GM23338 (cell line): Measurements from ENCODE around the gene FBXO38. TPM values are rescaled to one million over a fixed set of nuclear protein-coding genes. Genes with fewer than 3 reads are reported as not detected.

Source experiments
- ATAC-seq: fragments of 200-7000 bp; cut with Tn5 transposase; 3 replicates; pipeline ENCODE4 v1.9.1; 2020
- DNase-seq: peaks from one replicate; pipeline ENCODE4 v3.0.0-alpha.2; 2015; ENCODE audit warnings: low spot score
- H2AFZ ChIP-seq: fragments of 200-600 bp; sonication (generic); 2 replicates; pipeline ENCODE4 v1.8.0; 2016; ENCODE audit warnings: antibody characterized with exemption, mild to moderate bottlenecking, moderate library complexity
- H3F3A ChIP-seq: fragments of 200-600 bp; sonication (generic); replicated peaks from 2 replicates; pipeline ENCODE4 v1.8.0; 2017; ENCODE audit warnings: antibody characterized with exemption, mixed run types, low read depth
- H3K27ac ChIP-seq: fragments of 200-600 bp; sonication (generic); 2 replicates; pipeline ENCODE4 v1.6.1; 2016; ENCODE audit warnings: low read depth
- H3K27me3 ChIP-seq: fragments of 200-600 bp; sonication (generic); 2 replicates; pipeline ENCODE4 v1.8.0; 2016; ENCODE audit warnings: mild to moderate bottlenecking, mixed run types, moderate library complexity; ENCODE audit not compliant: insufficient read depth
- H3K36me3 ChIP-seq: fragments of 200-600 bp; sonication (generic); 2 replicates; pipeline ENCODE4 v1.8.0; 2016; ENCODE audit warnings: mild to moderate bottlenecking; ENCODE audit not compliant: insufficient read depth
- H3K4me1 ChIP-seq: fragments of 200-600 bp; sonication (generic); 2 replicates; pipeline ENCODE4 v1.8.0; 2016; ENCODE audit warnings: mild to moderate bottlenecking, moderate library complexity; ENCODE audit not compliant: insufficient read depth
- H3K4me2 ChIP-seq: fragments of 200-600 bp; sonication (generic); 2 replicates; pipeline ENCODE4 v1.7.1; 2017; ENCODE audit warnings: mixed run types
- H3K4me3 ChIP-seq: fragments of 200-600 bp; sonication (generic); 2 replicates; pipeline ENCODE4 v1.6.1; 2016; ENCODE audit warnings: mixed run types
- H3K79me2 ChIP-seq: fragments of 200-600 bp; sonication (generic); replicated peaks from 2 replicates; pipeline ENCODE4 v1.8.0; 2017; ENCODE audit warnings: mild to moderate bottlenecking; ENCODE audit not compliant: insufficient read depth
- H3K9me2 ChIP-seq: fragments of 200-600 bp; sonication (generic); 2 replicates; pipeline ENCODE4 v1.8.0; 2017; ENCODE audit not compliant: insufficient read depth
- H4K20me1 ChIP-seq: fragments of 200-600 bp; sonication (generic); replicated peaks from 2 replicates; pipeline ENCODE4 v1.8.0; 2017; ENCODE audit warnings: mild to moderate bottlenecking; ENCODE audit not compliant: insufficient read depth
- H3K27ac Mint-ChIP-seq: 2 replicates; pipeline ENCODE4 v1.8.0; 2020; ENCODE audit warnings: inconsistent platforms, mild to moderate bottlenecking, moderate library complexity, mixed read lengths
- H3K27me3 Mint-ChIP-seq: 3 replicates; pipeline ENCODE4 v1.8.0; 2022; ENCODE audit warnings: low read depth, mild to moderate bottlenecking, moderate library complexity, mixed read lengths, inconsistent platforms; ENCODE audit not compliant: insufficient read depth, poor library complexity
- H3K36me3 Mint-ChIP-seq: 3 replicates; pipeline ENCODE4 v1.8.0; 2021; ENCODE audit warnings: low read depth, mild to moderate bottlenecking, inconsistent platforms, moderate library complexity, mixed read lengths
- H3K4me1 Mint-ChIP-seq: 3 replicates; pipeline ENCODE4 v1.8.0; 2020; ENCODE audit warnings: mild to moderate bottlenecking, inconsistent platforms, mixed read lengths
- H3K4me3 Mint-ChIP-seq: 3 replicates; pipeline ENCODE4 v1.8.0; 2021; ENCODE audit warnings: moderate library complexity, mild to moderate bottlenecking, inconsistent platforms, mixed read lengths
- H3K9me3 Mint-ChIP-seq: 3 replicates; pipeline ENCODE4 v1.8.0; 2020; ENCODE audit warnings: moderate library complexity, mild to moderate bottlenecking, inconsistent platforms, mixed read lengths
- CREB1 ChIP-seq: fragments of 250-450 bp; sonication (Bioruptor Pico); IDR thresholded peaks from 2 replicates; pipeline ENCODE4 v1.5.0; 2020; ENCODE audit warnings: low read depth, mild to moderate bottlenecking, moderate library complexity
- EZH2 ChIP-seq: fragments of 200-600 bp; sonication (generic); IDR thresholded peaks from one replicate; pipeline ENCODE4 v1.8.0; 2017; ENCODE audit warnings: antibody characterized with exemption, mild to moderate bottlenecking, low read depth; ENCODE audit not compliant: unreplicated experiment
- EZH2phosphoT487 ChIP-seq: fragments of 200-600 bp; sonication (generic); IDR thresholded peaks from one replicate; pipeline ENCODE4 v1.8.1; 2018; ENCODE audit warnings: antibody characterized with exemption; ENCODE audit not compliant: unreplicated experiment
- JUNB ChIP-seq: IDR thresholded peaks from one replicate; pipeline ENCODE4 v1.6.1; 2016; ENCODE audit warnings: antibody characterized with exemption; ENCODE audit not compliant: unreplicated experiment
- NANOG ChIP-seq: IDR thresholded peaks from 2 replicates; pipeline ENCODE4 v1.6.1; 2016; ENCODE audit warnings: antibody characterized with exemption, borderline replicate concordance
- POLR2AphosphoS5 ChIP-seq: IDR thresholded peaks from 2 replicates; pipeline ENCODE4 v1.6.1; 2016; ENCODE audit warnings: antibody characterized with exemption, low read depth
- STAT1 ChIP-seq: IDR thresholded peaks from one replicate; pipeline ENCODE4 v1.6.1; 2016; ENCODE audit warnings: antibody characterized with exemption; ENCODE audit not compliant: unreplicated experiment
- ZNF114 ChIP-seq: fragments of 250-450 bp; sonication (Bioruptor Pico); IDR thresholded peaks from 2 replicates; pipeline ENCODE4 v1.5.0; 2020; ENCODE audit warnings: mild to moderate bottlenecking, moderate library complexity
- ZNF331 ChIP-seq: fragments of 250-450 bp; sonication (Bioruptor Pico); IDR thresholded peaks from 2 replicates; pipeline ENCODE4 v1.5.0; 2020; ENCODE audit warnings: low read depth, mild to moderate bottlenecking, moderate library complexity
- polyA plus RNA-seq: library from polyadenylated mRNA; unstranded; fragments of >200 nt; fragmentation: Nextera tagmentation; extraction: Ambion mirVana; gene quantifications from 2 replicates; pipeline ENCODE4 v1.2.1, GENCODE V29; 2016
- total RNA-seq: library from RNA; depleted of rRNA; stranded (reverse); fragments of >200 nt; shearing (Covaris generic); gene quantifications from 2 replicates; pipeline ENCODE4 v1.2.3, GENCODE V29; 2014
- TF ChIP-seq, protein P1 (sequence below): IDR thresholded peaks from 2 replicates; pipeline ENCODE4 v1.6.1; 2016; ENCODE audit warnings: antibody characterized with exemption
- TF ChIP-seq, protein P2 (sequence below): IDR thresholded peaks from one replicate; pipeline ENCODE4 v1.6.1; 2018; ENCODE audit warnings: antibody characterized with exemption; ENCODE audit not compliant: unreplicated experiment
- TF ChIP-seq, protein P3 (sequence below): fragments of 250-450 bp; sonication (Bioruptor Pico); IDR thresholded peaks from 2 replicates; pipeline ENCODE4 v1.5.0; 2020; ENCODE audit warnings: mild to moderate bottlenecking, moderate library complexity
- TF ChIP-seq, protein P4 (sequence below), 2 experiments: fragments of 200-600 bp in 1 of 2; sonication (generic) in 1 of 2; conservative IDR thresholded peaks; 2 replicates each; pipeline versions ENCODE4 v1.5.1 to v1.6.1; 2016 to 2017; ENCODE audit warnings: antibody characterized with exemption in 2 of 2, low read depth in 2 of 2, mild to moderate bottlenecking in 2 of 2, moderate library complexity in 1 of 2

The FBXO38 gene
- total and polyA plus RNA-seq, 2 experiments from 2014 or later, result 13.3 to 45.6 TPM

DNA sequence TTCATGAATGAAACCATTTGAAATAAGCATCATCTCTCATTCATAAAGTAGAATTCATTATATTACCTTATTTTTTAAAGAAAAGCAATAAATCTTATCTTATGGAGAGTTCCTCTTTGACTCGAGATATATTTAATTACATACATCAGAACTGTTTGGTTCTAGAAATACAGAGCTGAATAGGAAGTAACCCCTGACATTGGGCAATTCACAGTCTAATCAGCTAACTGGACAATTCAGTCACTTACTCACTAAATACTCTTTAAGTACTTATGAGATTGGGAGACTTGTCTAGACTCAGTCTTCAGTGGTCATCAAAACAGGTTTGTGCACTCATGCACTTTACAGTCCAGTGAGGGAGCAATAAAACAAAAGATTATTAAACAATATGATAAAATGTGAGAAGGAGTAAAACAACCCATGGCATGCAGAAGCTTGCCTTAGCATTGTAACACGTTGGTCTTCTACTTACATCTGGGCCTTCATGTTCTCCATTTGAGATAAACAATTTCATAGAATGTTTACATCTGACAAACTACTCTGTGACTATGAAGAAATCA lies 11.5 kb upstream of the FBXO38 start:
- no peak overlapping the region for H3K27ac Mint-ChIP-seq
- DNase-seq (no peak), ATAC-seq (no peak)
- TF ChIP-seq POLR2AphosphoS5, result no peak
- TF ChIP-seq, protein P1, sequence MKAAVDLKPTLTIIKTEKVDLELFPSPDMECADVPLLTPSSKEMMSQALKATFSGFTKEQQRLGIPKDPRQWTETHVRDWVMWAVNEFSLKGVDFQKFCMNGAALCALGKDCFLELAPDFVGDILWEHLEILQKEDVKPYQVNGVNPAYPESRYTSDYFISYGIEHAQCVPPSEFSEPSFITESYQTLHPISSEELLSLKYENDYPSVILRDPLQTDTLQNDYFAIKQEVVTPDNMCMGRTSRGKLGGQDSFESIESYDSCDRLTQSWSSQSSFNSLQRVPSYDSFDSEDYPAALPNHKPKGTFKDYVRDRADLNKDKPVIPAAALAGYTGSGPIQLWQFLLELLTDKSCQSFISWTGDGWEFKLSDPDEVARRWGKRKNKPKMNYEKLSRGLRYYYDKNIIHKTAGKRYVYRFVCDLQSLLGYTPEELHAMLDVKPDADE, result no peak
- TF ChIP-seq, protein P2, sequence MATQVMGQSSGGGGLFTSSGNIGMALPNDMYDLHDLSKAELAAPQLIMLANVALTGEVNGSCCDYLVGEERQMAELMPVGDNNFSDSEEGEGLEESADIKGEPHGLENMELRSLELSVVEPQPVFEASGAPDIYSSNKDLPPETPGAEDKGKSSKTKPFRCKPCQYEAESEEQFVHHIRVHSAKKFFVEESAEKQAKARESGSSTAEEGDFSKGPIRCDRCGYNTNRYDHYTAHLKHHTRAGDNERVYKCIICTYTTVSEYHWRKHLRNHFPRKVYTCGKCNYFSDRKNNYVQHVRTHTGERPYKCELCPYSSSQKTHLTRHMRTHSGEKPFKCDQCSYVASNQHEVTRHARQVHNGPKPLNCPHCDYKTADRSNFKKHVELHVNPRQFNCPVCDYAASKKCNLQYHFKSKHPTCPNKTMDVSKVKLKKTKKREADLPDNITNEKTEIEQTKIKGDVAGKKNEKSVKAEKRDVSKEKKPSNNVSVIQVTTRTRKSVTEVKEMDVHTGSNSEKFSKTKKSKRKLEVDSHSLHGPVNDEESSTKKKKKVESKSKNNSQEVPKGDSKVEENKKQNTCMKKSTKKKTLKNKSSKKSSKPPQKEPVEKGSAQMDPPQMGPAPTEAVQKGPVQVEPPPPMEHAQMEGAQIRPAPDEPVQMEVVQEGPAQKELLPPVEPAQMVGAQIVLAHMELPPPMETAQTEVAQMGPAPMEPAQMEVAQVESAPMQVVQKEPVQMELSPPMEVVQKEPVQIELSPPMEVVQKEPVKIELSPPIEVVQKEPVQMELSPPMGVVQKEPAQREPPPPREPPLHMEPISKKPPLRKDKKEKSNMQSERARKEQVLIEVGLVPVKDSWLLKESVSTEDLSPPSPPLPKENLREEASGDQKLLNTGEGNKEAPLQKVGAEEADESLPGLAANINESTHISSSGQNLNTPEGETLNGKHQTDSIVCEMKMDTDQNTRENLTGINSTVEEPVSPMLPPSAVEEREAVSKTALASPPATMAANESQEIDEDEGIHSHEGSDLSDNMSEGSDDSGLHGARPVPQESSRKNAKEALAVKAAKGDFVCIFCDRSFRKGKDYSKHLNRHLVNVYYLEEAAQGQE, result no peak
- no peak for TF ChIP-seq JUNB
- TF ChIP-seq, protein P3, sequence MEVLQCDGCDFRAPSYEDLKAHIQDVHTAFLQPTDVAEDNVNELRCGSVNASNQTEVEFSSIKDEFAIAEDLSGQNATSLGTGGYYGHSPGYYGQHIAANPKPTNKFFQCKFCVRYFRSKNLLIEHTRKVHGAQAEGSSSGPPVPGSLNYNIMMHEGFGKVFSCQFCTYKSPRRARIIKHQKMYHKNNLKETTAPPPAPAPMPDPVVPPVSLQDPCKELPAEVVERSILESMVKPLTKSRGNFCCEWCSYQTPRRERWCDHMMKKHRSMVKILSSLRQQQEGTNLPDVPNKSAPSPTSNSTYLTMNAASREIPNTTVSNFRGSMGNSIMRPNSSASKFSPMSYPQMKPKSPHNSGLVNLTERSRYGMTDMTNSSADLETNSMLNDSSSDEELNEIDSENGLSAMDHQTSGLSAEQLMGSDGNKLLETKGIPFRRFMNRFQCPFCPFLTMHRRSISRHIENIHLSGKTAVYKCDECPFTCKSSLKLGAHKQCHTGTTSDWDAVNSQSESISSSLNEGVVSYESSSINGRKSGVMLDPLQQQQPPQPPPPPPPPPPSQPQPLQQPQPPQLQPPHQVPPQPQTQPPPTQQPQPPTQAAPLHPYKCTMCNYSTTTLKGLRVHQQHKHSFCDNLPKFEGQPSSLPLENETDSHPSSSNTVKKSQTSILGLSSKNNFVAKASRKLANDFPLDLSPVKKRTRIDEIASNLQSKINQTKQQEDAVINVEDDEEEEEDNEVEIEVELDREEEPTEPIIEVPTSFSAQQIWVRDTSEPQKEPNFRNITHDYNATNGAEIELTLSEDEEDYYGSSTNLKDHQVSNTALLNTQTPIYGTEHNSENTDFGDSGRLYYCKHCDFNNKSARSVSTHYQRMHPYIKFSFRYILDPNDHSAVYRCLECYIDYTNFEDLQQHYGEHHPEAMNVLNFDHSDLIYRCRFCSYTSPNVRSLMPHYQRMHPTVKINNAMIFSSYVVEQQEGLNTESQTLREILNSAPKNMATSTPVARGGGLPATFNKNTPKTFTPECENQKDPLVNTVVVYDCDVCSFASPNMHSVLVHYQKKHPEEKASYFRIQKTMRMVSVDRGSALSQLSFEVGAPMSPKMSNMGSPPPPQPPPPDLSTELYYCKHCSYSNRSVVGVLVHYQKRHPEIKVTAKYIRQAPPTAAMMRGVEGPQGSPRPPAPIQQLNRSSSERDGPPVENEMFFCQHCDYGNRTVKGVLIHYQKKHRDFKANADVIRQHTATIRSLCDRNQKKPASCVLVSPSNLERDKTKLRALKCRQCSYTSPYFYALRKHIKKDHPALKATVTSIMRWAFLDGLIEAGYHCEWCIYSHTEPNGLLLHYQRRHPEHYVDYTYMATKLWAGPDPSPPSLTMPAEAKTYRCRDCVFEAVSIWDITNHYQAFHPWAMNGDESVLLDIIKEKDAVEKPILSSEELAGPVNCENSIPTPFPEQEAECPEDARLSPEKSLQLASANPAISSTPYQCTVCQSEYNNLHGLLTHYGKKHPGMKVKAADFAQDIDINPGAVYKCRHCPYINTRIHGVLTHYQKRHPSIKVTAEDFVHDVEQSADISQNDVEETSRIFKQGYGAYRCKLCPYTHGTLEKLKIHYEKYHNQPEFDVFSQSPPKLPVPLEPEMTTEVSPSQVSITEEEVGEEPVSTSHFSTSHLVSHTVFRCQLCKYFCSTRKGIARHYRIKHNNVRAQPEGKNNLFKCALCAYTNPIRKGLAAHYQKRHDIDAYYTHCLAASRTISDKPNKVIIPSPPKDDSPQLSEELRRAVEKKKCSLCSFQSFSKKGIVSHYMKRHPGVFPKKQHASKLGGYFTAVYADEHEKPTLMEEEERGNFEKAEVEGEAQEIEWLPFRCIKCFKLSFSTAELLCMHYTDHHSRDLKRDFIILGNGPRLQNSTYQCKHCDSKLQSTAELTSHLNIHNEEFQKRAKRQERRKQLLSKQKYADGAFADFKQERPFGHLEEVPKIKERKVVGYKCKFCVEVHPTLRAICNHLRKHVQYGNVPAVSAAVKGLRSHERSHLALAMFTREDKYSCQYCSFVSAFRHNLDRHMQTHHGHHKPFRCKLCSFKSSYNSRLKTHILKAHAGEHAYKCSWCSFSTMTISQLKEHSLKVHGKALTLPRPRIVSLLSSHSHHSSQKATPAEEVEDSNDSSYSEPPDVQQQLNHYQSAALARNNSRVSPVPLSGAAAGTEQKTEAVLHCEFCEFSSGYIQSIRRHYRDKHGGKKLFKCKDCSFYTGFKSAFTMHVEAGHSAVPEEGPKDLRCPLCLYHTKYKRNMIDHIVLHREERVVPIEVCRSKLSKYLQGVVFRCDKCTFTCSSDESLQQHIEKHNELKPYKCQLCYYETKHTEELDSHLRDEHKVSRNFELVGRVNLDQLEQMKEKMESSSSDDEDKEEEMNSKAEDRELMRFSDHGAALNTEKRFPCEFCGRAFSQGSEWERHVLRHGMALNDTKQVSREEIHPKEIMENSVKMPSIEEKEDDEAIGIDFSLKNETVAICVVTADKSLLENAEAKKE (CRISPR knock-in tag), result no peak
- no peak for TF ChIP-seq CREB1 (CRISPR knock-in tag)
- no peak for TF ChIP-seq NANOG
- TF ChIP-seq ZNF331 (CRISPR knock-in tag), result no peak
- no peak for TF ChIP-seq EZH2phosphoT487
- TF ChIP-seq, protein P4, sequence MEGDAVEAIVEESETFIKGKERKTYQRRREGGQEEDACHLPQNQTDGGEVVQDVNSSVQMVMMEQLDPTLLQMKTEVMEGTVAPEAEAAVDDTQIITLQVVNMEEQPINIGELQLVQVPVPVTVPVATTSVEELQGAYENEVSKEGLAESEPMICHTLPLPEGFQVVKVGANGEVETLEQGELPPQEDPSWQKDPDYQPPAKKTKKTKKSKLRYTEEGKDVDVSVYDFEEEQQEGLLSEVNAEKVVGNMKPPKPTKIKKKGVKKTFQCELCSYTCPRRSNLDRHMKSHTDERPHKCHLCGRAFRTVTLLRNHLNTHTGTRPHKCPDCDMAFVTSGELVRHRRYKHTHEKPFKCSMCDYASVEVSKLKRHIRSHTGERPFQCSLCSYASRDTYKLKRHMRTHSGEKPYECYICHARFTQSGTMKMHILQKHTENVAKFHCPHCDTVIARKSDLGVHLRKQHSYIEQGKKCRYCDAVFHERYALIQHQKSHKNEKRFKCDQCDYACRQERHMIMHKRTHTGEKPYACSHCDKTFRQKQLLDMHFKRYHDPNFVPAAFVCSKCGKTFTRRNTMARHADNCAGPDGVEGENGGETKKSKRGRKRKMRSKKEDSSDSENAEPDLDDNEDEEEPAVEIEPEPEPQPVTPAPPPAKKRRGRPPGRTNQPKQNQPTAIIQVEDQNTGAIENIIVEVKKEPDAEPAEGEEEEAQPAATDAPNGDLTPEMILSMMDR (conservative IDR thresholded peaks at IDR 0.05; ENCODE audit: low read depth in 2 of 2), result no peak
- TF ChIP-seq ZNF114 (CRISPR knock-in tag), result no peak
- TF ChIP-seq STAT1, result no peak
- no peak for TF ChIP-seq EZH2
- Histone ChIP-seq H3K36me3 (no peaks in the 10 kb centered on the region), H4K20me1 (no peaks in the 10 kb centered on the region), H3K4me2 (no peak overlapping the region), H3K4me3 (no peak overlapping the region), H3K27ac (no peak overlapping the region), H3K27me3 (no peaks in the 10 kb centered on the region), H3K9me2 (no peaks in the 10 kb centered on the region; the same call in 1 of the 2 replicates), H3K4me1 (no peaks in the 10 kb centered on the region), H3F3A (no peaks in the 10 kb centered on the region), H2AFZ (no peak overlapping the region), H3K79me2 (no peaks in the 10 kb centered on the region)
- no peak overlapping the region for H3K4me3 Mint-ChIP-seq
- H3K4me1 Mint-ChIP-seq, result peaks cover 5% of the 10 kb centered on the region; the same call in 2 of the 3 replicates
- no peaks in the 10 kb centered on the region for H3K27me3 Mint-ChIP-seq
- peaks cover 5% of the 10 kb centered on the region; the same call in 1 of the 3 replicates for H3K36me3 Mint-ChIP-seq
- peaks cover 5% of the 10 kb centered on the region; the same call in 1 of the 3 replicates for H3K9me3 Mint-ChIP-seq
